DOHH2 (cell line): ENCODE measurements around the gene ZRANB3.
"Not testable (repeated sequence)": the region's sequence is repeated elsewhere in the genome, so short reads cannot be mapped to it uniquely, and the experiment has no call there.

Experiments
- H3F3A ChIP-seq: fragments of 200-600 bp; sonication (generic), shearing (Covaris generic); 2 replicates; pipeline ENCODE4 v1.6.0; 2016; ENCODE audit warnings: antibody characterized with exemption, mild to moderate bottlenecking; ENCODE audit not compliant: control insufficient read depth, insufficient read depth
- H3K27ac ChIP-seq: fragments of 200-600 bp; sonication (generic); 2 replicates; pipeline ENCODE4 v1.5.1; 2014; ENCODE audit warnings: low read depth, mild to moderate bottlenecking, low read length, moderate library complexity
- H3K27me3 ChIP-seq: fragments of 200-600 bp; sonication (generic); 2 replicates; pipeline ENCODE4 v1.6.1; 2014; ENCODE audit warnings: mild to moderate bottlenecking, low read length, mixed read lengths; ENCODE audit not compliant: control insufficient read depth
- H3K36me3 ChIP-seq: fragments of 200-600 bp; sonication (generic); 2 replicates; pipeline ENCODE4 v1.6.1; 2014; ENCODE audit warnings: mild to moderate bottlenecking, low read length, moderate library complexity, mixed read lengths; ENCODE audit not compliant: control insufficient read depth
- H3K4me1 ChIP-seq: fragments of 200-600 bp; sonication (generic); 2 replicates; pipeline ENCODE4 v1.6.1; 2014; ENCODE audit warnings: mild to moderate bottlenecking, low read length, mixed read lengths; ENCODE audit not compliant: control insufficient read depth
- H3K4me2 ChIP-seq: fragments of 200-600 bp; sonication (generic); 2 replicates; pipeline ENCODE4 v1.6.0; 2014; ENCODE audit warnings: mild to moderate bottlenecking, low read length, moderate library complexity
- H3K4me3 ChIP-seq: fragments of 200-600 bp; sonication (generic); 2 replicates; pipeline ENCODE4 v1.5.1; 2014; ENCODE audit warnings: mild to moderate bottlenecking, low read length, mixed read lengths
- H3K79me2 ChIP-seq: fragments of 200-600 bp; sonication (generic); 2 replicates; pipeline ENCODE4 v1.6.1; 2014; ENCODE audit warnings: mild to moderate bottlenecking, low read length, mixed read lengths; ENCODE audit not compliant: control insufficient read depth
- H3K9me2 ChIP-seq: fragments of 200-600 bp; sonication (generic); replicated peaks from 2 replicates; pipeline ENCODE4 v1.6.1; 2014; ENCODE audit warnings: mild to moderate bottlenecking, low read length, mixed read lengths; ENCODE audit not compliant: control insufficient read depth
- H3K9me3 ChIP-seq: fragments of 200-600 bp; sonication (generic); 2 replicates; pipeline ENCODE4 v1.6.1; 2014; ENCODE audit warnings: antibody characterized with exemption, low read length, mixed read lengths; ENCODE audit not compliant: control insufficient read depth, insufficient read depth
- H4K20me1 ChIP-seq: fragments of 200-600 bp; sonication (generic); 2 replicates; pipeline ENCODE4 v1.6.0; 2014; ENCODE audit warnings: low read depth, mild to moderate bottlenecking, antibody characterized with exemption, low read length, moderate library complexity; ENCODE audit not compliant: control insufficient read depth, insufficient read depth
- CTCF ChIP-seq: fragments of 200-600 bp; sonication (generic); IDR thresholded peaks from one replicate; pipeline ENCODE4 v1.5.1; 2014; ENCODE audit warnings: antibody characterized with exemption, mild to moderate bottlenecking, low read depth, low read length; ENCODE audit not compliant: poor library complexity, severe bottlenecking
- EZH2phosphoT487 ChIP-seq: fragments of 200-600 bp; sonication (generic); IDR thresholded peaks from 2 replicates; pipeline ENCODE4 v1.6.1; 2017; ENCODE audit warnings: borderline replicate concordance, mild to moderate bottlenecking, antibody characterized with exemption, low read length, moderate library complexity, mixed read lengths

Gene ZRANB3

GRCh38 chr2:135304694-135305093 is 226.3 kb downstream of the ZRANB3 start:
- Histone ChIP-seq H3K4me3 (no peak overlapping the region), H3K9me3 (no peaks in the 10 kb centered on the region), H3K4me2 (no peak overlapping the region), H3K36me3 (no peaks in the 10 kb centered on the region; the same call in 1 of the 2 replicates), H3K27ac (no peak overlapping the region), H3F3A (no peaks in the 10 kb centered on the region), H3K79me2 (no peaks in the 10 kb centered on the region), H3K27me3 (no peaks in the 10 kb centered on the region), H4K20me1 (no peaks in the 10 kb centered on the region), H3K9me2 (no peaks in the 10 kb centered on the region), H3K4me1 (peaks cover 8% of the 10 kb centered on the region)
- no peak for TF ChIP-seq EZH2phosphoT487
- TF ChIP-seq CTCF: no peak

DNA sequence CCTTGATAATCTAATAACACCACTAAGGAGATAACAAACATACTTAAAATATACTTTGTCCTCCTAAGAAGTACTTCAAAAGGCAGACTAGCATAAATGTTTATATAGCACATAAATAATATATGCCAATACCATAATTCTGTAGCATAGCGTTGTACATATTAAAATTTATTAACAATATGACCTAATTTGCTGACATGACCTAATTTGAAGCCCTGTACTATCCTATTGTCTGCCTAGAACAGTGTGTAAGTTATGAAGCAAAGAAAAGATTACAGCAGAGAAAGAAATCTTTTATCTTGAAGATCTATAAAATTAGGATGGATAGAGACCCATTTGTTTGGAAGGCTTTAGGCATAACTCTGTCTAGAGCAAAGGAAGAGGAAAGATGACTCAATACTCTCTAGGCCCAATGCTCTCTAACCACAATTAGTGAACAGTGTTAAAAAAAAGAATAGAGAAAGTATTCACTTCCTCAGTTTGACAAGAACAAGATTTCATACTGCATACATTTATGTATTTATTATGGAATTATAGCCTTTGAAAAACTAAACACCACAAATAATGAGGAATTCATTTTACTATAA is 231.3 kb downstream of the ZRANB3 start:
- Histone ChIP-seq H3K4me2 (no peak overlapping the region), H3K9me2 (no peaks in the 10 kb centered on the region), H3K27ac (no peak overlapping the region), H3K4me1 (peaks cover 9% of the 10 kb centered on the region), H3K4me3 (no peak overlapping the region), H3K9me3 (no peaks in the 10 kb centered on the region; the same call in 1 of the 2 replicates), H3K27me3 (no peaks in the 10 kb centered on the region), H3F3A (no peaks in the 10 kb centered on the region), H3K79me2 (no peaks in the 10 kb centered on the region), H3K36me3 (peaks cover 6% of the 10 kb centered on the region; the same call in 1 of the 2 replicates), H4K20me1 (no peaks in the 10 kb centered on the region)
- TF ChIP-seq CTCF (no peak), EZH2phosphoT487 (no peak)

GRCh38 chr2:135299165-135299564 is 231.9 kb downstream of the ZRANB3 start:
- H3K4me1 ChIP-seq: peaks cover 9% of the 10 kb centered on the region
- H3K4me3 ChIP-seq: no peak overlapping the region
- no peaks in the 10 kb centered on the region for H3K27me3 ChIP-seq
- H3K27ac ChIP-seq: no peak overlapping the region
- no peaks in the 10 kb centered on the region for H3F3A ChIP-seq
- H3K79me2 ChIP-seq: no peaks in the 10 kb centered on the region
- TF ChIP-seq EZH2phosphoT487: no peak
- TF ChIP-seq CTCF: no peak
- H4K20me1 ChIP-seq: no peaks in the 10 kb centered on the region
- no peak overlapping the region for H3K4me2 ChIP-seq
- peaks cover 6% of the 10 kb centered on the region; the same call in 1 of the 2 replicates for H3K36me3 ChIP-seq
- no peaks in the 10 kb centered on the region for H3K9me2 ChIP-seq
- H3K9me3 ChIP-seq: no peaks in the 10 kb centered on the region; the same call in 1 of the 2 replicates

DNA sequence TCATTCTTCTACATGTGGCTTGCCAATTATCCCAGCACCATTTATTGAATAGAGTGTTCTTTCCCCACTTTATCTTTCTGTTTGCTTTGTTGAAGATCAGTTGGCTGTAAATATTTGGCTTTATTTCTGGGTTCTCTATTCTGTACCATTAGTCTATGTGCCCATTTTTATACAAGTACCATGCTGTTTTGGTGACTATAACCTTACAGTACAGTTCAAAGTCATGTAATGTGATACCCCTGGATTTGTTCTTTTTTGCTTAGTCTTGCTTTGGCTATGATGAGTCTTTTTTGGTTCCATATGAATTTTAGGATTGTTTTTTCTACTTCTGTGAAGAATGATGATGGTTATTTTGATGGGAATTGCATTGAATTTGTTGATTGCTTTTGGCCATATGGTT is 243.9 kb downstream of the ZRANB3 start:
- H4K20me1 ChIP-seq, H3K4me1 ChIP-seq, H3K36me3 ChIP-seq, H3K4me3 ChIP-seq, H3K79me2 ChIP-seq, H3K9me3 ChIP-seq, H3K9me2 ChIP-seq, H3K27me3 ChIP-seq, H3K27ac ChIP-seq, H3K4me2 ChIP-seq, H3F3A ChIP-seq: not testable (repeated sequence)
